ENCODE measurements around the gene COMP. TPM values are rescaled to one million over a fixed set of nuclear protein-coding genes. Genes with fewer than 3 reads are reported as not detected.

The COMP gene
- total and polyA plus RNA-seq, 4 donors: 9.8 to 142 (median 15.1) TPM

- Histone ChIP-seq H3K27ac (ENCODE audit: low read depth in 1 of 2, low read length in 2 of 2) (no peak overlapping the region), H3K27me3 (ENCODE audit: control insufficient read depth in 1 of 2, insufficient read depth in 2 of 2, low read length in 1 of 2) (no peaks in the 10 kb centered on the region), H3K36me3 (ENCODE audit: control insufficient read depth in 1 of 2, insufficient read depth in 2 of 2, low read length in 1 of 2) (no peaks in the 10 kb centered on the region), H3K4me3 (ENCODE audit: low read length in 2 of 2) (no peak overlapping the region), H3K4me1 (ENCODE audit: control insufficient read depth in 1 of 2, insufficient read depth in 2 of 2, low read length in 2 of 2) (no peaks in the 10 kb centered on the region), H3K9me3 (ENCODE audit: control insufficient read depth, low read length) (no peaks in the 10 kb centered on the region)
- no peak for DNase-seq
- no peak for ATAC-seq (ENCODE audit: low FRiP score)
- intact Hi-C loops (cut with DNase I): no loop called here
- 92 to 94% methylated on average over 33 of the region's 33 CpGs for WGBS, 2 donors
Observed at GRCh38 chr19:18775586-18776287, 15.4 kb downstream of the COMP start.

GRCh38 chr19:18774782-18775444 is 16.2 kb downstream of the COMP start:
- Histone ChIP-seq H3K27ac (ENCODE audit: low read depth in 1 of 2, low read length in 2 of 2) (no peak overlapping the region), H3K4me3 (ENCODE audit: low read length in 2 of 2) (no peak overlapping the region), H3K9me3 (ENCODE audit: control insufficient read depth, low read length) (no peaks in the 10 kb centered on the region), H3K4me1 (ENCODE audit: control insufficient read depth in 1 of 2, insufficient read depth in 2 of 2, low read length in 2 of 2) (no peaks in the 10 kb centered on the region), H3K36me3 (ENCODE audit: control insufficient read depth in 1 of 2, insufficient read depth in 2 of 2, low read length in 1 of 2) (no peaks in the 10 kb centered on the region), H3K27me3 (ENCODE audit: control insufficient read depth in 1 of 2, insufficient read depth in 2 of 2, low read length in 1 of 2) (no peaks in the 10 kb centered on the region)
- DNase-seq (no peak), ATAC-seq (ENCODE audit: low FRiP score) (no peak)
- intact Hi-C loops (cut with DNase I): no loop called here
- 97% methylated on average over 40 of the region's 40 CpGs for WGBS, 2 donors

- WGBS, 2 donors: 94% methylated on average over 11 of the region's 11 CpGs
- ATAC-seq (ENCODE audit: low FRiP score): no peak
- no peak for DNase-seq
- Histone ChIP-seq H3K4me1 (ENCODE audit: control insufficient read depth in 1 of 2, insufficient read depth in 2 of 2, low read length in 2 of 2) (no peaks in the 10 kb centered on the region), H3K27me3 (ENCODE audit: control insufficient read depth in 1 of 2, insufficient read depth in 2 of 2, low read length in 1 of 2) (no peaks in the 10 kb centered on the region), H3K4me3 (ENCODE audit: low read length in 2 of 2) (no peak overlapping the region), H3K9me3 (ENCODE audit: control insufficient read depth, low read length) (no peaks in the 10 kb centered on the region), H3K27ac (ENCODE audit: low read depth in 1 of 2, low read length in 2 of 2) (no peak overlapping the region), H3K36me3 (ENCODE audit: control insufficient read depth in 1 of 2, insufficient read depth in 2 of 2, low read length in 1 of 2) (no peaks in the 10 kb centered on the region)
- intact Hi-C loops (cut with DNase I): no loop called here
Observed at GRCh38 chr19:18774107-18774506, 17.0 kb downstream of the COMP start.

- no peak for DNase-seq
- no peaks in the 10 kb centered on the region for H3K9me3 ChIP-seq (ENCODE audit: control insufficient read depth, low read length)
- no peaks in the 10 kb centered on the region for H3K36me3 ChIP-seq (ENCODE audit: control insufficient read depth in 1 of 2, insufficient read depth in 2 of 2, low read length in 1 of 2)
- H3K4me1 ChIP-seq (ENCODE audit: control insufficient read depth in 1 of 2, insufficient read depth in 2 of 2, low read length in 2 of 2): no peaks in the 10 kb centered on the region
- WGBS, 2 donors: 88 to 90% methylated on average over 9 of the region's 9 CpGs
- no peak for ATAC-seq (ENCODE audit: low FRiP score)
- no peak overlapping the region for H3K4me3 ChIP-seq (ENCODE audit: low read length in 2 of 2)
- intact Hi-C loops (cut with DNase I): no loop called here
- H3K27ac ChIP-seq (ENCODE audit: low read depth in 1 of 2, low read length in 2 of 2): no peak overlapping the region
- no peaks in the 10 kb centered on the region for H3K27me3 ChIP-seq (ENCODE audit: control insufficient read depth in 1 of 2, insufficient read depth in 2 of 2, low read length in 1 of 2)
Observed at GRCh38 chr19:18773682-18774081, 17.4 kb downstream of the COMP start.

- Histone ChIP-seq H3K9me3 (ENCODE audit: control insufficient read depth, low read length) (no peaks in the 10 kb centered on the region), H3K27ac (ENCODE audit: low read depth in 1 of 2, low read length in 2 of 2) (no peak overlapping the region), H3K4me1 (ENCODE audit: control insufficient read depth in 1 of 2, insufficient read depth in 2 of 2, low read length in 2 of 2) (no peaks in the 10 kb centered on the region), H3K4me3 (ENCODE audit: low read length in 2 of 2) (no peak overlapping the region), H3K27me3 (ENCODE audit: control insufficient read depth in 1 of 2, insufficient read depth in 2 of 2, low read length in 1 of 2) (no peaks in the 10 kb centered on the region), H3K36me3 (ENCODE audit: control insufficient read depth in 1 of 2, insufficient read depth in 2 of 2, low read length in 1 of 2) (no peaks in the 10 kb centered on the region)
- ATAC-seq (ENCODE audit: low FRiP score) (no peak), DNase-seq (no peak)
- intact Hi-C loops (cut with DNase I): no loop called here
- 88 to 90% methylated on average over 27 of the region's 27 CpGs for WGBS, 2 donors
Observed at GRCh38 chr19:18772620-18773587, 18.2 kb downstream of the COMP start.

GRCh38 chr19:18771328-18772242 is 19.5 kb downstream of the COMP start:
- ATAC-seq (ENCODE audit: low FRiP score) (no peak), DNase-seq (no peak)
- Histone ChIP-seq H3K4me1 (ENCODE audit: control insufficient read depth in 1 of 2, insufficient read depth in 2 of 2, low read length in 2 of 2) (no peaks in the 10 kb centered on the region), H3K36me3 (ENCODE audit: control insufficient read depth in 1 of 2, insufficient read depth in 2 of 2, low read length in 1 of 2) (no peaks in the 10 kb centered on the region), H3K27ac (ENCODE audit: low read depth in 1 of 2, low read length in 2 of 2) (no peak overlapping the region), H3K9me3 (ENCODE audit: control insufficient read depth, low read length) (no peaks in the 10 kb centered on the region), H3K4me3 (ENCODE audit: low read length in 2 of 2) (no peak overlapping the region), H3K27me3 (ENCODE audit: control insufficient read depth in 1 of 2, insufficient read depth in 2 of 2, low read length in 1 of 2) (no peaks in the 10 kb centered on the region)
- intact Hi-C loops (cut with DNase I): no loop called here
- WGBS, 2 donors: 89 to 91% methylated on average over 29 to 36 of the region's 36 CpGs

- Histone ChIP-seq H3K27ac (ENCODE audit: low read depth in 1 of 2, low read length in 2 of 2) (no peak overlapping the region), H3K4me3 (ENCODE audit: low read length in 2 of 2) (no peak overlapping the region), H3K9me3 (ENCODE audit: control insufficient read depth, low read length) (no peaks in the 10 kb centered on the region), H3K27me3 (ENCODE audit: control insufficient read depth in 1 of 2, insufficient read depth in 2 of 2, low read length in 1 of 2) (no peaks in the 10 kb centered on the region), H3K4me1 (ENCODE audit: control insufficient read depth in 1 of 2, insufficient read depth in 2 of 2, low read length in 2 of 2) (no peaks in the 10 kb centered on the region), H3K36me3 (ENCODE audit: control insufficient read depth in 1 of 2, insufficient read depth in 2 of 2, low read length in 1 of 2) (no peaks in the 10 kb centered on the region)
- ATAC-seq (ENCODE audit: low FRiP score) (no peak), DNase-seq (no peak)
- intact Hi-C loops (cut with DNase I): no loop called here
- 80 to 82% methylated on average over 13 of the region's 13 CpGs for WGBS, 2 donors
Observed at GRCh38 chr19:18770663-18771327, 20.3 kb downstream of the COMP start.
